RCC 7860 (cell line): ENCODE results near the gene SSX2IP.
"Not testable (repeated sequence)": the region's sequence is repeated elsewhere in the genome, so short reads cannot be mapped to it uniquely, and the experiment has no call there.

Source experiments
- DNase-seq: peaks from one replicate; pipeline ENCODE4 v3.0.0-alpha.2; 2015; ENCODE audit warnings: low spot score
- FAIRE-seq: peaks from 2 replicates; lab custom pipeline; 2012; peaks lifted over from hg19 to GRCh38; lab: Jason Lieb, UNC

Gene SSX2IP

GRCh38 chr1:84682047-84682446 lies 8.2 kb downstream of the SSX2IP start:
- DNase-seq (no peak), FAIRE-seq (no peak)

- FAIRE-seq (no peak), DNase-seq (no peak)
Observed at GRCh38 chr1:84677415-84678099, 12.7 kb downstream of the SSX2IP start.

- DNase-seq (no peak), FAIRE-seq (no peak)
Observed at GRCh38 chr1:84675631-84676030, 14.6 kb downstream of the SSX2IP start.

- FAIRE-seq, result no peak
- no peak for DNase-seq
Observed at GRCh38 chr1:84675106-84675505, 15.2 kb downstream of the SSX2IP start.

GRCh38 chr1:84674705-84675104 lies 15.6 kb downstream of the SSX2IP start:
- no peak for DNase-seq
- no peak for FAIRE-seq

GRCh38 chr1:84674021-84674420 lies 16.2 kb downstream of the SSX2IP start:
- no peak for FAIRE-seq
- no peak for DNase-seq

GRCh38 chr1:84672080-84672854 lies 18.0 kb downstream of the SSX2IP start:
- FAIRE-seq, result no peak
- DNase-seq, result no peak

- no peak for FAIRE-seq
- DNase-seq, result no peak
Observed at GRCh38 chr1:84669831-84670230, 20.4 kb downstream of the SSX2IP start.

GRCh38 chr1:84668185-84668584 lies 22.1 kb downstream of the SSX2IP start:
- FAIRE-seq (no peak), DNase-seq (no peak)

- DNase-seq, result no peak
- no peak for FAIRE-seq
Observed at GRCh38 chr1:84665703-84666317, 24.5 kb downstream of the SSX2IP start.

GRCh38 chr1:84653130-84653677 lies 37.1 kb downstream of the SSX2IP start:
- FAIRE-seq, result no peak

GRCh38 chr1:84644472-84644871 lies 45.8 kb downstream of the SSX2IP start:
- no peak for FAIRE-seq
- no peak for DNase-seq

More at GRCh38 chr1:84653130-84653677, 37.1 kb downstream of the SSX2IP start:
- DNase-seq, result no peak

GRCh38 chr1:84643183-84643582 lies 47.1 kb downstream of the SSX2IP start:
- FAIRE-seq (no peak), DNase-seq (no peak)

- DNase-seq, result no peak
- FAIRE-seq, result no peak
Observed at GRCh38 chr1:84642774-84643173, 47.5 kb downstream of the SSX2IP start.

GRCh38 chr1:84639731-84640130 lies 50.5 kb downstream of the SSX2IP start:
- FAIRE-seq, DNase-seq: not testable (repeated sequence)

GRCh38 chr1:84635429-84635828 lies 54.8 kb downstream of the SSX2IP start:
- DNase-seq, result no peak
- no peak for FAIRE-seq

GRCh38 chr1:84634536-84635205 lies 55.6 kb downstream of the SSX2IP start:
- FAIRE-seq (no peak), DNase-seq (no peak)

- FAIRE-seq, result peak; percentile 90
- peak; percentile 82 for DNase-seq
Observed at GRCh38 chr1:84632673-84633434, 57.4 kb downstream of the SSX2IP start.

- no peak for FAIRE-seq
- DNase-seq, result no peak
Observed at GRCh38 chr1:84632137-84632536, 58.1 kb downstream of the SSX2IP start.

GRCh38 chr1:84624876-84625275 lies 65.4 kb downstream of the SSX2IP start:
- FAIRE-seq (no peak), DNase-seq (no peak)
